Measurements from ENCODE around the gene EAF1.
"Not testable (repeated sequence)": the region's sequence is repeated elsewhere in the genome, so short reads cannot be mapped to it uniquely, and the experiment has no call there.

EAF1 gene

DNA sequence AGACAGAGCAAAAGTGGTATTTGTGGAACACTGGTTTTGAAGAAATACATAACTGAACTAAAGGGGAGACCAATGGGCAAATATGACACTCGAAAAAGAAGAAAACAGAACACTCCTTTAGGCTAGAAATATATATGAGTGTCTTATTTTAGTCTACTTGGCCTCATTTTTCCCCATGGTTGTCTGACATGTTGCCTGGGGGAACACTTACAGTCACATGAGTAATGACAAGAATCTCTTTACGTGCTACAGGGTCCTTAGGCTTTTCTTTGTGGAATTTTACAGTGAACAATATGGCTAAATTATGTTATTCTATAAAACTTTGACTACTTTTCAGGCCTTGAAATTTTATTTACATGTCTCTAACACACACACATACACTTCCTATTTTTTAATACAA is 17.6 kb upstream of the EAF1 start:
- TF ChIP-seq, protein P1, sequence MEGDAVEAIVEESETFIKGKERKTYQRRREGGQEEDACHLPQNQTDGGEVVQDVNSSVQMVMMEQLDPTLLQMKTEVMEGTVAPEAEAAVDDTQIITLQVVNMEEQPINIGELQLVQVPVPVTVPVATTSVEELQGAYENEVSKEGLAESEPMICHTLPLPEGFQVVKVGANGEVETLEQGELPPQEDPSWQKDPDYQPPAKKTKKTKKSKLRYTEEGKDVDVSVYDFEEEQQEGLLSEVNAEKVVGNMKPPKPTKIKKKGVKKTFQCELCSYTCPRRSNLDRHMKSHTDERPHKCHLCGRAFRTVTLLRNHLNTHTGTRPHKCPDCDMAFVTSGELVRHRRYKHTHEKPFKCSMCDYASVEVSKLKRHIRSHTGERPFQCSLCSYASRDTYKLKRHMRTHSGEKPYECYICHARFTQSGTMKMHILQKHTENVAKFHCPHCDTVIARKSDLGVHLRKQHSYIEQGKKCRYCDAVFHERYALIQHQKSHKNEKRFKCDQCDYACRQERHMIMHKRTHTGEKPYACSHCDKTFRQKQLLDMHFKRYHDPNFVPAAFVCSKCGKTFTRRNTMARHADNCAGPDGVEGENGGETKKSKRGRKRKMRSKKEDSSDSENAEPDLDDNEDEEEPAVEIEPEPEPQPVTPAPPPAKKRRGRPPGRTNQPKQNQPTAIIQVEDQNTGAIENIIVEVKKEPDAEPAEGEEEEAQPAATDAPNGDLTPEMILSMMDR (conservative IDR thresholded peaks at IDR 0.05) = no peak
- TF ChIP-seq ZFX (IDR thresholded peaks at IDR 0.05) = no peak
- H3K27ac ChIP-seq = no peak overlapping the region

GRCh38 chr3:15410966-15411365 is 16.4 kb upstream of the EAF1 start:
- H3K27ac ChIP-seq = not testable (repeated sequence)

- no peak overlapping the region for H3K27ac ChIP-seq
- TF ChIP-seq ZFX (IDR thresholded peaks at IDR 0.05) = no peak
- TF ChIP-seq, protein P1 (conservative IDR thresholded peaks at IDR 0.05) = no peak
These were observed 6.5 kb upstream of the EAF1 start for GRCh38 chr3:15420871-15421270.

GRCh38 chr3:15426579-15427118 is 749 bp upstream of the EAF1 start:
- TF ChIP-seq, protein P1 (conservative IDR thresholded peaks at IDR 0.05) = no peak
- TF ChIP-seq ZFX (IDR thresholded peaks at IDR 0.05) = no peak
- H3K27ac ChIP-seq = peak overlapping the region; percentile 82

DNA sequence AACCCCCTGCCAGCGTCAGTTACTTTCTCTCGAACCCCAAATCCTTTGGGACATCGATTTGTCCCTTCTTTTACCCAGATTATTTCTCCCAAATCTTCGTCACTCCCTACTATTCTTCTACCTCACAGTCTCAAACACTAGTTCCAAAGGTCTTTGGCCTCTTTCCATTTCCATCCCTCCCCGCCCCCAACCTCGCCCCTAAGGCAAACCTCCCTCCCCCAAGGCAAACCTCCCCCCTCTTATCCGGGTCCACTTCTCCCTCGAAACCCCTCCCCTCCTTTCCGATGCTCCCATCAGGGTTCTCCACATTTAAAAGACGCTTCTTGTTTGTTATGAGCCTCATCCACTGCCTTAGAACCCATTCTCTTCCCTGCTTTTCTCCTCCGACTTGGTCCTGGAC is 583 bp downstream of the EAF1 start:
- TF ChIP-seq, protein P1 (conservative IDR thresholded peaks at IDR 0.05) = no peak
- no peak for TF ChIP-seq ZFX (IDR thresholded peaks at IDR 0.05)
- peak overlapping the region; percentile 82 for H3K27ac ChIP-seq

DNA sequence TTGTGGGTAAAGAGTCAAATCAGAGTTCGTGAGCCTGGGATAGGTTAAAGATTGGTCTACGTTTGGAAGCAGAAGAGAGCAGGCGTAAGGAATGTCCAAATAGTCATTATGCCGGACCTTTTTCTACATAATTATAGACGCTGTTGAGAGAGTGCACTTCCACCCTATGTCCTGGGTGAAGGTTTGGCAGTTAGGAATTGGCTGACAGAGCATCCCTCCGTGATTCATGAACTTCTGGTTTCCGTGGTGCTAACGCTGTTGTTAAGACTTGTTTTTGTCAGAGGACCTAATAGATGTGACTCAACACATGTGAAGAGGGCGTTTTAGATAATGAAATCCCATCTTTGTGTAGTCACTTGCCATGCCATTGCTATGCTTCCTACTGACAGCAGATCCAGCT is 1.1 kb downstream of the EAF1 start:
- TF ChIP-seq ZFX (IDR thresholded peaks at IDR 0.05) = no peak
- TF ChIP-seq, protein P1 (conservative IDR thresholded peaks at IDR 0.05) = no peak
- peak overlapping the region; percentile 82; the same call in 1 of the 2 replicates for H3K27ac ChIP-seq

GRCh38 chr3:15429080-15429479 is 1.7 kb downstream of the EAF1 start:
- no peak overlapping the region for H3K27ac ChIP-seq
- TF ChIP-seq, protein P1 (conservative IDR thresholded peaks at IDR 0.05) = no peak
- TF ChIP-seq ZFX (IDR thresholded peaks at IDR 0.05) = no peak

- TF ChIP-seq ZFX (IDR thresholded peaks at IDR 0.05) = no peak
- TF ChIP-seq, protein P1 (conservative IDR thresholded peaks at IDR 0.05) = no peak
- no peak overlapping the region for H3K27ac ChIP-seq
These were observed 3.2 kb downstream of the EAF1 start for GRCh38 chr3:15430624-15431023.

Measured in C4-2B (cell line).